NCI-H748 treated with DMSO at 0.1 percent for 48 hours (cell line): Measurements from ENCODE around the gene TMEM95.

ENCODE experiments used
- DNase-seq: peaks from one replicate; lab custom pipeline; 2025; lab: John Stamatoyannopoulos, UW

TMEM95 gene

GRCh38 chr17:7403977-7404736 is 49.2 kb downstream of the TMEM95 start, which contains the start of gene TMEM256:
TMEM256 (minus strand) TSS chr17:7404097; CDS start chr17:7404084, 13 bp downstream.
- peak; percentile 100 for DNase-seq

GRCh38 chr17:7404737-7405349 is 49.9 kb downstream of the TMEM95 start:
- peak; percentile 62 for DNase-seq

DNA sequence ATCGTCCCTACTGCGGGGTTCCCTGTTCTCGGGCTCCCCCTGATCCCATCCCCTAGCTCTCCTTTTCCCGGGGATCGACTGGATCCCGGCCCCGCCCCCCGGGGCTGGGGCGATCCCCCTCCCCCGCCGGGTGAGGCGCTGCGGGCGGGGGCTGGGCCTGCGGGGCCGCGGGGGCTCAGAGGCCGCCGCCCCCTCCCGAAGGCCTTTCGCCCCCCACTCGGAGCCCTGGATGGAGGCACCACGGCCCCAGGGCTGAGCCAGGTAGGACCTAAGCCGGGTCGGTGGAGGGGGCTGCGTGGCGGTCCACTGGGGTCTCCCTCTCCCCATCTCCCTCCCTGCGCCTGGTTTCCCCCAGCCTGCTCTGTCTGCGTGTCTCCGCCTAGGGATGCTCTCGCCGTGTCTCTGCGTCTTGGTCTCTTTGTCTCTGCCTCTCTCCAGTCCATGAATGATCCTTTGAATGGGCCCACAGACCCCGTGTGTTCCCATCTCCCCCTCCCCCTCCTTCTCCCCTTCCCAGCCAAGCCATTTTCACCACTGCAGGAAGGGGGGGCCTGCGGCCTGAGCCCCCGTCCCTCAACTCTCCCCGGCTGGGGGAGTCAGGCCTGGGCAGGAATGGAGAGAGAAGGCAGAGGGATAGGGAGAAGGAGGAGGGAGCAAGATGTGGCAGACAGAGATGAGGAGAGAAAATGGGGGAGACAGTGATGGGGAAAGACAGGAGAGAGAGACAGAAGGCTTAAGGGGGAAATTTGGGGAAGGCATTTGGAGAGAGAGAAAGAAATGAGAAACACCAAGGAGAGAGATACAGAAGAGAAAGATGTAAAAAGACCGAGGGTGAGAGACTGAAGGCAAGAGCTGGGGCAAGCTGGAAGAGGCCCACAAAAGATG is 50.6 kb downstream of the TMEM95 start:
- DNase-seq: no peak

GRCh38 chr17:7406235-7406825 is 51.4 kb downstream of the TMEM95 start:
- DNase-seq: peak; percentile 14
